HEK293 (cell line): Measurements from ENCODE around the gene ZBTB5.

Experiments
- CTCF ChIA-PET: fragments of 350-600 bp; formaldehyde crosslinking; extraction: SDS; loops from one replicate; lab custom pipeline; 2021; ENCODE audit warnings: antibody characterized with exemption; lab: Yijun Ruan, JAX
- POLR2A ChIA-PET: fragments of 300-600 bp; formaldehyde crosslinking; extraction: SDS; loops from one replicate; lab custom pipeline; 2020; ENCODE audit warnings: antibody characterized with exemption, inconsistent platforms; lab: Yijun Ruan, JAX
- H3K27ac ChIP-seq: fragments of 200-500 bp; sonication (Bioruptor generic); 2 replicates; pipeline ENCODE4 v1.5.1; 2014; ENCODE audit warnings: low read depth, low read length, control low read depth, inconsistent platforms; ENCODE audit errors: extremely low read depth
- H3K36me3 ChIP-seq, 2 experiments: fragments of 200-500 bp in 1 of 2; sonication (Bioruptor generic) in 1 of 2; 1 replicate in 1 of 2; 2 replicates in 1 of 2; pipeline ENCODE4 v1.5.1; 2014 to 2017; ENCODE audit warnings: inconsistent platforms in 2 of 2, low read length in 2 of 2; ENCODE audit not compliant: control insufficient read depth in 2 of 2, insufficient read depth in 1 of 2
- H3K4me1 ChIP-seq: fragments of 200-500 bp; sonication (Bioruptor generic); 2 replicates; pipeline ENCODE4 v1.5.1; 2014; ENCODE audit warnings: mild to moderate bottlenecking, low read length, inconsistent platforms; ENCODE audit not compliant: control insufficient read depth, insufficient read depth
- H3K4me3 ChIP-seq: 2 replicates; pipeline ENCODE4 v1.5.1; 2011; ENCODE audit warnings: low read depth, mild to moderate bottlenecking, control low read depth, low read length, moderate library complexity
- H3K9me3 ChIP-seq: fragments of 200-500 bp; sonication (Bioruptor generic); 2 replicates; pipeline ENCODE4 v1.5.1; 2014; ENCODE audit warnings: low read depth, low read length, inconsistent platforms; ENCODE audit not compliant: control insufficient read depth, insufficient read depth
- ATF2 ChIP-seq: fragments of 450-650 bp; formaldehyde crosslinking; IDR thresholded peaks from 2 replicates; pipeline ENCODE4 v1.5.1; 2016; ENCODE audit warnings: missing biosample characterization, missing genetic modification characterization, low read depth
- CTCF ChIP-seq: fragments of 450-650 bp; formaldehyde crosslinking; IDR thresholded peaks from 2 replicates; pipeline ENCODE4 v1.5.1; 2016; ENCODE audit warnings: missing biosample characterization, missing genetic modification characterization
- GLI2 ChIP-seq: fragments of 450-650 bp; formaldehyde crosslinking; IDR thresholded peaks from 2 replicates; pipeline ENCODE4; 2017; ENCODE audit warnings: missing biosample characterization, missing genetic modification characterization, low read depth, borderline replicate concordance
- GLIS2 ChIP-seq: fragments of 450-650 bp; formaldehyde crosslinking; IDR thresholded peaks from 2 replicates; pipeline ENCODE4 v1.5.1; 2016; ENCODE audit warnings: missing biosample characterization, missing genetic modification characterization
- HOXC10 ChIP-seq: sonication (generic); formaldehyde crosslinking; IDR thresholded peaks from 2 replicates; pipeline ENCODE4 v1.8.1; 2023; ENCODE audit warnings: mild to moderate bottlenecking, missing genetic modification reagents
- HOXD13 ChIP-seq: sonication (generic); formaldehyde crosslinking; IDR thresholded peaks from 2 replicates; pipeline ENCODE4 v1.8.0; 2022; ENCODE audit warnings: missing genetic modification reagents, borderline replicate concordance
- KLF8 ChIP-seq: fragments of 450-650 bp; formaldehyde crosslinking; IDR thresholded peaks from 2 replicates; pipeline ENCODE4 v1.5.1; 2016; ENCODE audit warnings: missing biosample characterization, missing genetic modification characterization
- TRIM28 ChIP-seq: IDR thresholded peaks from 2 replicates; pipeline ENCODE4 v1.6.1; 2011; ENCODE audit warnings: low read length, control low read depth, borderline replicate concordance
- ZBTB10 ChIP-seq: fragments of 450-650 bp; formaldehyde crosslinking; IDR thresholded peaks from 2 replicates; pipeline ENCODE4 v1.5.1; 2016; ENCODE audit warnings: missing biosample characterization, missing genetic modification characterization
- ZBTB17 ChIP-seq: fragments of 450-650 bp; formaldehyde crosslinking; IDR thresholded peaks from 2 replicates; pipeline ENCODE4 v1.5.1; 2016; ENCODE audit warnings: missing biosample characterization, missing genetic modification characterization
- ZBTB6 ChIP-seq: fragments of 450-650 bp; formaldehyde crosslinking; IDR thresholded peaks from 2 replicates; pipeline ENCODE4 v1.5.1; 2017; ENCODE audit warnings: missing biosample characterization, missing genetic modification characterization
- ZEB2 ChIP-seq: fragments of 450-650 bp; formaldehyde crosslinking; IDR thresholded peaks from 2 replicates; pipeline ENCODE4 v1.5.1; 2016; ENCODE audit warnings: missing biosample characterization, missing genetic modification characterization
- ZIC2 ChIP-seq: fragments of 450-650 bp; formaldehyde crosslinking; IDR thresholded peaks from 2 replicates; pipeline ENCODE4 v1.5.1; 2016; ENCODE audit warnings: missing biosample characterization, missing genetic modification characterization
- ZNF174 ChIP-seq: fragments of 450-650 bp; formaldehyde crosslinking; IDR thresholded peaks from 2 replicates; pipeline ENCODE4 v1.5.0; 2017; ENCODE audit warnings: missing biosample characterization, mild to moderate bottlenecking, missing genetic modification characterization
- ZNF24 ChIP-seq: fragments of 450-650 bp; formaldehyde crosslinking; IDR thresholded peaks from 2 replicates; pipeline ENCODE4 v1.5.1; 2016; ENCODE audit warnings: missing biosample characterization, missing genetic modification characterization
- ZNF311 ChIP-seq: fragments of 450-650 bp; formaldehyde crosslinking; IDR thresholded peaks from 2 replicates; pipeline ENCODE4 v1.5.1; 2017; ENCODE audit warnings: missing biosample characterization, missing genetic modification characterization, borderline replicate concordance
- ZNF394 ChIP-seq: fragments of 450-650 bp; formaldehyde crosslinking; IDR thresholded peaks from 2 replicates; pipeline ENCODE4 v1.5.1; 2016; ENCODE audit warnings: missing biosample characterization, missing genetic modification characterization, mild to moderate bottlenecking, moderate library complexity, borderline replicate concordance
- ZNF514 ChIP-seq: fragments of 450-650 bp; formaldehyde crosslinking; IDR thresholded peaks from 2 replicates; pipeline ENCODE4 v1.5.1; 2016; ENCODE audit warnings: missing biosample characterization, missing genetic modification characterization
- ZNF529 ChIP-seq: fragments of 450-650 bp; formaldehyde crosslinking; IDR thresholded peaks from 2 replicates; pipeline ENCODE4 v1.5.1; 2017; ENCODE audit warnings: missing genetic modification characterization, missing biosample characterization; ENCODE audit not compliant: insufficient replicate concordance
- ZNF585B ChIP-seq: fragments of 450-650 bp; formaldehyde crosslinking; IDR thresholded peaks from 2 replicates; pipeline ENCODE4 v1.5.1; 2016; ENCODE audit warnings: missing biosample characterization, missing genetic modification characterization
- ZNF645 ChIP-seq: fragments of 450-650 bp; formaldehyde crosslinking; IDR thresholded peaks from 2 replicates; pipeline ENCODE4; 2016; ENCODE audit warnings: missing biosample characterization, missing genetic modification characterization
- ZNF654 ChIP-seq: fragments of 450-650 bp; formaldehyde crosslinking; IDR thresholded peaks from 2 replicates; pipeline ENCODE4 v1.5.1; 2016; ENCODE audit warnings: low read depth, missing biosample characterization, missing genetic modification characterization
- ZNF692 ChIP-seq: fragments of 450-650 bp; formaldehyde crosslinking; IDR thresholded peaks from 2 replicates; pipeline ENCODE4 v1.5.1; 2016; ENCODE audit warnings: missing biosample characterization, missing genetic modification characterization
- ZSCAN16 ChIP-seq: fragments of 450-650 bp; formaldehyde crosslinking; IDR thresholded peaks from 2 replicates; pipeline ENCODE4 v1.5.1; 2016; ENCODE audit warnings: missing biosample characterization, missing genetic modification characterization
- ZSCAN4 ChIP-seq: fragments of 450-650 bp; formaldehyde crosslinking; IDR thresholded peaks from 2 replicates; pipeline ENCODE4 v1.5.1; 2017; ENCODE audit warnings: missing biosample characterization, missing genetic modification characterization
- ZXDB ChIP-seq: fragments of 450-650 bp; formaldehyde crosslinking; IDR thresholded peaks from 2 replicates; pipeline ENCODE4 v1.5.1; 2016; ENCODE audit warnings: missing biosample characterization, missing genetic modification characterization

ZBTB5 gene

GRCh38 chr9:37464426-37465248 lies 613 bp downstream of the ZBTB5 start:
- CTCF ChIA-PET: interaction anchor here (0.6 kb wide), 1 partner anchor 46 kb away, joined by 4 read pairs; no protein-coding TSS in a partner anchor
- TF ChIP-seq KLF8 (tag by site-specific recombination) (peak; percentile 12; the same call in 1 of the 2 replicates), ZNF529 (no peak), ZNF394 (tag by site-specific recombination) (no peak), ZBTB10 (no peak; the same call in 1 of the 2 replicates), GLIS2 (tag by site-specific recombination) (peak; percentile 53; the same call in 1 of the 2 replicates), ZNF24 (no peak), ZEB2 (tag by site-specific recombination) (peak; percentile 75; the same call in 1 of the 2 replicates), ZNF692 (tag by site-specific recombination) (0 out of 2 replicates have a peak, but pooled peaks have one; percentile 10), ZSCAN4 (tag by site-specific recombination) (no peak), ZXDB (tag by site-specific recombination) (peak; percentile 95), ZSCAN16 (tag by site-specific recombination) (no peak), CTCF (tag by site-specific recombination) (no peak), ZNF585B (tag by site-specific recombination) (no peak), ATF2 (tag by site-specific recombination) (no peak), ZNF645 (tag by site-specific recombination) (no peak), ZIC2 (tag by site-specific recombination) (peak; percentile 20; the same call in 1 of the 2 replicates), ZBTB6 (no peak), ZNF174 (no peak), ZBTB17 (tag by site-specific recombination) (peak; percentile 53), HOXC10 (no peak), TRIM28 (no peak), GLI2 (tag by site-specific recombination) (no peak), ZNF311 (tag by site-specific recombination) (no peak), ZNF654 (no peak), HOXD13 (CRISPR knock-in tag) (no peak), ZNF514 (tag by site-specific recombination) (no peak)

More at GRCh38 chr9:37464426-37465248, 613 bp downstream of the ZBTB5 start:
- POLR2A ChIA-PET: interaction anchor here (0.6 to 3.0 kb wide), 21 partner anchors 8 to 670 kb away, joined by 3 to 39 read pairs (median 6); partner anchors contain the start of genes FBXO10, GRHPR, POLR1E and TOMM5
- H3K4me1 ChIP-seq: no peaks in the 10 kb centered on the region
- H3K9me3 ChIP-seq: no peaks in the 10 kb centered on the region
- H3K4me3 ChIP-seq: peak overlapping the region; percentile 95
- peaks cover 0 to 3% of the 10 kb centered on the region in 2 experiments; a peak in 2 of 3 replicates for H3K36me3 ChIP-seq
- peak overlapping the region; percentile 86 for H3K27ac ChIP-seq
